ENCODE results near the gene SHISA5. TPM values are rescaled to one million over a fixed set of nuclear protein-coding genes. Genes with fewer than 3 reads are reported as not detected.

SHISA5 gene
- total and polyA plus RNA-seq, 10 of the 15 experiments (the other 5 are each of a cell fraction or from before 2014, with no cell fraction given) = 17.1 to 148 (median 67.3) TPM

DNA sequence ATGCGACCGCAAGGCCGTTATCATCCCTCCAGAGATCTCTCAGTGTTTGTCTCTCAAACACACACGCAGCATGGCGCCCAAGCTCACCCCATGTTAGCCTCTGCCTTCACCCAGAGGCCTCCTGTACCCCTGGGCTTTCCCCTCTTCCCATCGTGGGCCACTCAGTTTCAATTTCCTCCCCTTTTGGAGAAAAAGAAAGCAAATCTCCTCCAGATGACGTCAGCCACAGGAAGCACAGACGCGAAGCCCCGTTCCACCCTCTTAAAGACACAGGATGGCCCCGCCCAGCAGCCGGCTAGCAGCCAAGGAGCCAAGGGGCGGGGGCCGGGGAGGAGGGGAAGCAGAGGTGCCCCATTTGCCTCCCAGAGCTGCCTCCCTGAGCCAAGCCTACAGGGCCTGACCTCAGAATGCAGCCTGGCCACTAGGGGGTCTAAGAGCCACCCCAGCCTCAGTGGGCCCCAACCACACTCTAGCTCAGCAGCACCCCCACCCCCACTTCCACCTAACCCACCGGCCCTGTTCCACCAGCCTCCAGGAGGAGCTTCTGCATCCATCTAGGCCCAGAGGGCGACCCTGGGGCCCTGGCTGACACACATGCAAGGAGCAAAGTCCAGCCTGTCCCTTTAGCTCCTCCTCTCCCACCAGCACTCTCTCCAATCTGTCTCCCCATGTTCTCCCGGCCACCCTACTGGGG lies 30.9 kb downstream of the SHISA5 start (continued):
- TF ChIP-seq ETV6 (conservative IDR thresholded peaks at IDR 0.05 in 1 of 2, IDR thresholded peaks at IDR 0.05 in 1 of 2; ENCODE audit: borderline replicate concordance in 1 of 2, low read depth in 1 of 2) (peak in 1 of 2 experiments; percentile 98; a peak in 2 of 4 replicates), YY1 (IDR thresholded peaks at IDR 0.05; ENCODE audit: low read depth, low read length) (peak; percentile 91), ZNF274 (IDR thresholded peaks at IDR 0.05; ENCODE audit: insufficient read depth, insufficient read length) (no peak), KLF5 (IDR thresholded peaks at IDR 0.05; ENCODE audit: partially characterized antibody) (peak; percentile 63), CREM (IDR thresholded peaks at IDR 0.05; ENCODE audit: low read depth) (peak; percentile 91), ZZZ3 (IDR thresholded peaks at IDR 0.05; ENCODE audit: control insufficient read depth, insufficient read length, low read depth) (no peak), NR2F1 (conservative IDR thresholded peaks at IDR 0.05) (peak; percentile 72), TARDBP (IDR thresholded peaks at IDR 0.05; ENCODE audit: borderline replicate concordance) (no peak), SREBF1 (IDR thresholded peaks at IDR 0.05; ENCODE audit: low read length) (peak; percentile 55; the same call in 1 of the 2 replicates)
- TF ChIP-seq, protein P1, sequence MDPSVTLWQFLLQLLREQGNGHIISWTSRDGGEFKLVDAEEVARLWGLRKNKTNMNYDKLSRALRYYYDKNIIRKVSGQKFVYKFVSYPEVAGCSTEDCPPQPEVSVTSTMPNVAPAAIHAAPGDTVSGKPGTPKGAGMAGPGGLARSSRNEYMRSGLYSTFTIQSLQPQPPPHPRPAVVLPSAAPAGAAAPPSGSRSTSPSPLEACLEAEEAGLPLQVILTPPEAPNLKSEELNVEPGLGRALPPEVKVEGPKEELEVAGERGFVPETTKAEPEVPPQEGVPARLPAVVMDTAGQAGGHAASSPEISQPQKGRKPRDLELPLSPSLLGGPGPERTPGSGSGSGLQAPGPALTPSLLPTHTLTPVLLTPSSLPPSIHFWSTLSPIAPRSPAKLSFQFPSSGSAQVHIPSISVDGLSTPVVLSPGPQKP (IDR thresholded peaks at IDR 0.05; ENCODE audit: low read depth, low read length) = peak; percentile 62; the same call in 1 of the 2 replicates
- TF ChIP-seq, protein P2, sequence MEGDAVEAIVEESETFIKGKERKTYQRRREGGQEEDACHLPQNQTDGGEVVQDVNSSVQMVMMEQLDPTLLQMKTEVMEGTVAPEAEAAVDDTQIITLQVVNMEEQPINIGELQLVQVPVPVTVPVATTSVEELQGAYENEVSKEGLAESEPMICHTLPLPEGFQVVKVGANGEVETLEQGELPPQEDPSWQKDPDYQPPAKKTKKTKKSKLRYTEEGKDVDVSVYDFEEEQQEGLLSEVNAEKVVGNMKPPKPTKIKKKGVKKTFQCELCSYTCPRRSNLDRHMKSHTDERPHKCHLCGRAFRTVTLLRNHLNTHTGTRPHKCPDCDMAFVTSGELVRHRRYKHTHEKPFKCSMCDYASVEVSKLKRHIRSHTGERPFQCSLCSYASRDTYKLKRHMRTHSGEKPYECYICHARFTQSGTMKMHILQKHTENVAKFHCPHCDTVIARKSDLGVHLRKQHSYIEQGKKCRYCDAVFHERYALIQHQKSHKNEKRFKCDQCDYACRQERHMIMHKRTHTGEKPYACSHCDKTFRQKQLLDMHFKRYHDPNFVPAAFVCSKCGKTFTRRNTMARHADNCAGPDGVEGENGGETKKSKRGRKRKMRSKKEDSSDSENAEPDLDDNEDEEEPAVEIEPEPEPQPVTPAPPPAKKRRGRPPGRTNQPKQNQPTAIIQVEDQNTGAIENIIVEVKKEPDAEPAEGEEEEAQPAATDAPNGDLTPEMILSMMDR (IDR thresholded peaks at IDR 0.05 in 2 of 3, conservative IDR thresholded peaks at IDR 0.05 in 1 of 3; ENCODE audit: control insufficient read depth in 2 of 3, extremely low read depth in 1 of 3, insufficient read depth in 1 of 3, low read depth in 3 of 3, low read length in 3 of 3) = peak; percentile 35 to 55 (median 54); a peak in 5 of 6 replicates
- TF ChIP-seq, protein P3, sequence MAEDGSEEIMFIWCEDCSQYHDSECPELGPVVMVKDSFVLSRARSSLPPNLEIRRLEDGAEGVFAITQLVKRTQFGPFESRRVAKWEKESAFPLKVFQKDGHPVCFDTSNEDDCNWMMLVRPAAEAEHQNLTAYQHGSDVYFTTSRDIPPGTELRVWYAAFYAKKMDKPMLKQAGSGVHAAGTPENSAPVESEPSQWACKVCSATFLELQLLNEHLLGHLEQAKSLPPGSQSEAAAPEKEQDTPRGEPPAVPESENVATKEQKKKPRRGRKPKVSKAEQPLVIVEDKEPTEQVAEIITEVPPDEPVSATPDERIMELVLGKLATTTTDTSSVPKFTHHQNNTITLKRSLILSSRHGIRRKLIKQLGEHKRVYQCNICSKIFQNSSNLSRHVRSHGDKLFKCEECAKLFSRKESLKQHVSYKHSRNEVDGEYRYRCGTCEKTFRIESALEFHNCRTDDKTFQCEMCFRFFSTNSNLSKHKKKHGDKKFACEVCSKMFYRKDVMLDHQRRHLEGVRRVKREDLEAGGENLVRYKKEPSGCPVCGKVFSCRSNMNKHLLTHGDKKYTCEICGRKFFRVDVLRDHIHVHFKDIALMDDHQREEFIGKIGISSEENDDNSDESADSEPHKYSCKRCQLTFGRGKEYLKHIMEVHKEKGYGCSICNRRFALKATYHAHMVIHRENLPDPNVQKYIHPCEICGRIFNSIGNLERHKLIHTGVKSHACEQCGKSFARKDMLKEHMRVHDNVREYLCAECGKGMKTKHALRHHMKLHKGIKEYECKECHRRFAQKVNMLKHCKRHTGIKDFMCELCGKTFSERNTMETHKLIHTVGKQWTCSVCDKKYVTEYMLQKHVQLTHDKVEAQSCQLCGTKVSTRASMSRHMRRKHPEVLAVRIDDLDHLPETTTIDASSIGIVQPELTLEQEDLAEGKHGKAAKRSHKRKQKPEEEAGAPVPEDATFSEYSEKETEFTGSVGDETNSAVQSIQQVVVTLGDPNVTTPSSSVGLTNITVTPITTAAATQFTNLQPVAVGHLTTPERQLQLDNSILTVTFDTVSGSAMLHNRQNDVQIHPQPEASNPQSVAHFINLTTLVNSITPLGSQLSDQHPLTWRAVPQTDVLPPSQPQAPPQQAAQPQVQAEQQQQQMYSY (CRISPR knock-in tag; IDR thresholded peaks at IDR 0.05) = 0 out of 2 replicates have a peak, but pooled peaks have one; percentile 7
- TF ChIP-seq, protein P4, sequence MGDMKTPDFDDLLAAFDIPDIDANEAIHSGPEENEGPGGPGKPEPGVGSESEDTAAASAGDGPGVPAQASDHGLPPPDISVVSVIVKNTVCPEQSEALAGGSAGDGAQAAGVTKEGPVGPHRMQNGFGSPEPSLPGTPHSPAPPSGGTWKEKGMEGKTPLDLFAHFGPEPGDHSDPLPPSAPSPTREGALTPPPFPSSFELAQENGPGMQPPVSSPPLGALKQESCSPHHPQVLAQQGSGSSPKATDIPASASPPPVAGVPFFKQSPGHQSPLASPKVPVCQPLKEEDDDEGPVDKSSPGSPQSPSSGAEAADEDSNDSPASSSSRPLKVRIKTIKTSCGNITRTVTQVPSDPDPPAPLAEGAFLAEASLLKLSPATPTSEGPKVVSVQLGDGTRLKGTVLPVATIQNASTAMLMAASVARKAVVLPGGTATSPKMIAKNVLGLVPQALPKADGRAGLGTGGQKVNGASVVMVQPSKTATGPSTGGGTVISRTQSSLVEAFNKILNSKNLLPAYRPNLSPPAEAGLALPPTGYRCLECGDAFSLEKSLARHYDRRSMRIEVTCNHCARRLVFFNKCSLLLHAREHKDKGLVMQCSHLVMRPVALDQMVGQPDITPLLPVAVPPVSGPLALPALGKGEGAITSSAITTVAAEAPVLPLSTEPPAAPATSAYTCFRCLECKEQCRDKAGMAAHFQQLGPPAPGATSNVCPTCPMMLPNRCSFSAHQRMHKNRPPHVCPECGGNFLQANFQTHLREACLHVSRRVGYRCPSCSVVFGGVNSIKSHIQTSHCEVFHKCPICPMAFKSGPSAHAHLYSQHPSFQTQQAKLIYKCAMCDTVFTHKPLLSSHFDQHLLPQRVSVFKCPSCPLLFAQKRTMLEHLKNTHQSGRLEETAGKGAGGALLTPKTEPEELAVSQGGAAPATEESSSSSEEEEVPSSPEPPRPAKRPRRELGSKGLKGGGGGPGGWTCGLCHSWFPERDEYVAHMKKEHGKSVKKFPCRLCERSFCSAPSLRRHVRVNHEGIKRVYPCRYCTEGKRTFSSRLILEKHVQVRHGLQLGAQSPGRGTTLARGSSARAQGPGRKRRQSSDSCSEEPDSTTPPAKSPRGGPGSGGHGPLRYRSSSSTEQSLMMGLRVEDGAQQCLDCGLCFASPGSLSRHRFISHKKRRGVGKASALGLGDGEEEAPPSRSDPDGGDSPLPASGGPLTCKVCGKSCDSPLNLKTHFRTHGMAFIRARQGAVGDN (IDR thresholded peaks at IDR 0.05) = peak; percentile 99
- TF ChIP-seq, protein P5, sequence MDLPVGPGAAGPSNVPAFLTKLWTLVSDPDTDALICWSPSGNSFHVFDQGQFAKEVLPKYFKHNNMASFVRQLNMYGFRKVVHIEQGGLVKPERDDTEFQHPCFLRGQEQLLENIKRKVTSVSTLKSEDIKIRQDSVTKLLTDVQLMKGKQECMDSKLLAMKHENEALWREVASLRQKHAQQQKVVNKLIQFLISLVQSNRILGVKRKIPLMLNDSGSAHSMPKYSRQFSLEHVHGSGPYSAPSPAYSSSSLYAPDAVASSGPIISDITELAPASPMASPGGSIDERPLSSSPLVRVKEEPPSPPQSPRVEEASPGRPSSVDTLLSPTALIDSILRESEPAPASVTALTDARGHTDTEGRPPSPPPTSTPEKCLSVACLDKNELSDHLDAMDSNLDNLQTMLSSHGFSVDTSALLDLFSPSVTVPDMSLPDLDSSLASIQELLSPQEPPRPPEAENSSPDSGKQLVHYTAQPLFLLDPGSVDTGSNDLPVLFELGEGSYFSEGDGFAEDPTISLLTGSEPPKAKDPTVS (IDR thresholded peaks at IDR 0.05; ENCODE audit: low read depth, low read length) = no peak
